ENCODE data around the gene SERTAD4.

DNA sequence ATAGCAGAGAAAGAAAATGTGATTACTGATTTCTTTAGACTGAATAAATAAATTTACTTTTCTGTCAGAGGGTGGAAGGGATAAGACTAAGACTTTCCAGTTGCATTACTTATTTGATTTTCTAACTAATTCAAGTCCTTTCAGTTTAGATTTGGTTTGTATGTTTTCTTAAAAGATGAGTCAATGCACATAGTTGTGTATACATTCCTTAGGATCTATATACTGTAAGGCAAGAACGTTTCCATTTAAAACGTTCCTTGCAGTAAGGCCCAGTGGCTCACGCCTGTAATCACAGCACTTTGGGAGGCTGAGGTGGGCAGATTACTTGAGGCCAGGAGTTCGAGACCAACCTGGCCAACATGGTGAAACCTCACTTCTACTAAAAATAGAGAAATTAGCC, 14.5 kb upstream of the SERTAD4 start:
- TF ChIP-seq EGR1 (IDR thresholded peaks at IDR 0.05) (no peak), RAD21 (IDR thresholded peaks at IDR 0.05; ENCODE audit: low read depth) (no peak), EP300 (IDR thresholded peaks at IDR 0.05; ENCODE audit: borderline replicate concordance) (no peak), TEAD4 (IDR thresholded peaks at IDR 0.05) (no peak), ZBTB7A (IDR thresholded peaks at IDR 0.05; ENCODE audit: low read depth) (no peak)
